Islet of Langerhans (tissue), 1 donor: ENCODE results near the gene EPS8L3.
"Not testable (repeated sequence)": the region's sequence is repeated elsewhere in the genome, so short reads cannot be mapped to it uniquely, and the experiment has no call there.

Source experiments
- FAIRE-seq: peaks from one replicate; lab custom pipeline; 2011; peaks lifted over from hg19 to GRCh38; lab: Jason Lieb, UNC

EPS8L3 gene

GRCh38 chr1:109704173-109704572, 59.5 kb downstream of the EPS8L3 start:
- FAIRE-seq, result no peak

GRCh38 chr1:109702940-109703339, 60.8 kb downstream of the EPS8L3 start:
- FAIRE-seq, result not testable (repeated sequence)
